ENCODE data around the gene CNEP1R1.

Gene CNEP1R1

GRCh38 chr16:50065624-50066481 lies 40.8 kb downstream of the CNEP1R1 start, which contains the start of gene HEATR3:
Gene HEATR3 (plus strand): TSS chr16:50065970. CDS start chr16:50066132, 162 bp downstream.
- no peak for FAIRE-seq

- no peak for FAIRE-seq
Observed at GRCh38 chr16:50066482-50067289, 41.7 kb downstream of the CNEP1R1 start.

GRCh38 chr16:50067290-50067853 lies 42.3 kb downstream of the CNEP1R1 start:
- no peak for FAIRE-seq

- no peak for FAIRE-seq
Observed at GRCh38 chr16:50068550-50068949, 43.5 kb downstream of the CNEP1R1 start.

- FAIRE-seq: no peak
Observed at GRCh38 chr16:50069060-50069459, 44.0 kb downstream of the CNEP1R1 start.

- FAIRE-seq: no peak
Observed at GRCh38 chr16:50071075-50071671, 46.1 kb downstream of the CNEP1R1 start.

- no peak for FAIRE-seq
Observed at GRCh38 chr16:50072730-50073129, 47.7 kb downstream of the CNEP1R1 start.

- no peak for FAIRE-seq
Observed at GRCh38 chr16:50079397-50080140, 54.5 kb downstream of the CNEP1R1 start.

GRCh38 chr16:50081428-50082018 lies 56.5 kb downstream of the CNEP1R1 start:
- no peak for FAIRE-seq

GRCh38 chr16:50083996-50084395 lies 59.0 kb downstream of the CNEP1R1 start:
- no peak for FAIRE-seq

- no peak for FAIRE-seq
Observed at GRCh38 chr16:50086176-50086575, 61.2 kb downstream of the CNEP1R1 start.

All from G401.6 (cell line).